ENCODE results near the gene PELO. TPM values are rescaled to one million over a fixed set of nuclear protein-coding genes. Genes with fewer than 3 reads are reported as not detected.
A peak's percentile ranks its signal among the peaks of the same experiment; 100 is the strongest.

Gene PELO
- total RNA-seq, 1 donor, result 44.9 TPM

- TF ChIP-seq CTCF (IDR thresholded peaks at IDR 0.05; ENCODE audit: insufficient read depth, low read depth, low read length), result no peak
- H3K4me3 ChIP-seq (ENCODE audit: low read depth, low read length), result no peak overlapping the region
- no peak for DNase-seq (ENCODE audit: low read depth)
These were observed 46.6 kb downstream of the PELO start for GRCh38 chr5:52834320-52834719.

- peak; percentile 26 for TF ChIP-seq CTCF (IDR thresholded peaks at IDR 0.05; ENCODE audit: insufficient read depth, low read depth, low read length)
- no peak overlapping the region for H3K4me3 ChIP-seq (ENCODE audit: low read depth, low read length)
- DNase-seq (ENCODE audit: low read depth), result peak; percentile 73
These were observed 49.4 kb downstream of the PELO start for GRCh38 chr5:52837068-52837467.

Other genes starting within 250 kb of the PELO start
- 104 and 154 TPM in 2 replicates for gene ITGA1, start within 50 bp of the PELO start, total RNA-seq
- gene ITGA2, start 201.4 kb downstream of the PELO start, total RNA-seq, result 16.4 and 35.0 TPM in 2 replicates